Measurements from ENCODE around the gene SUCNR1. TPM values are rescaled to one million over a fixed set of nuclear protein-coding genes. Genes with fewer than 3 reads are reported as not detected.
"Not testable (repeated sequence)": the region's sequence is repeated elsewhere in the genome, so short reads cannot be mapped to it uniquely, and the experiment has no call there.

SUCNR1 gene
- total and polyA plus RNA-seq, 4 donors = 0.16 to 2.5 (median 1.1) TPM

DNA sequence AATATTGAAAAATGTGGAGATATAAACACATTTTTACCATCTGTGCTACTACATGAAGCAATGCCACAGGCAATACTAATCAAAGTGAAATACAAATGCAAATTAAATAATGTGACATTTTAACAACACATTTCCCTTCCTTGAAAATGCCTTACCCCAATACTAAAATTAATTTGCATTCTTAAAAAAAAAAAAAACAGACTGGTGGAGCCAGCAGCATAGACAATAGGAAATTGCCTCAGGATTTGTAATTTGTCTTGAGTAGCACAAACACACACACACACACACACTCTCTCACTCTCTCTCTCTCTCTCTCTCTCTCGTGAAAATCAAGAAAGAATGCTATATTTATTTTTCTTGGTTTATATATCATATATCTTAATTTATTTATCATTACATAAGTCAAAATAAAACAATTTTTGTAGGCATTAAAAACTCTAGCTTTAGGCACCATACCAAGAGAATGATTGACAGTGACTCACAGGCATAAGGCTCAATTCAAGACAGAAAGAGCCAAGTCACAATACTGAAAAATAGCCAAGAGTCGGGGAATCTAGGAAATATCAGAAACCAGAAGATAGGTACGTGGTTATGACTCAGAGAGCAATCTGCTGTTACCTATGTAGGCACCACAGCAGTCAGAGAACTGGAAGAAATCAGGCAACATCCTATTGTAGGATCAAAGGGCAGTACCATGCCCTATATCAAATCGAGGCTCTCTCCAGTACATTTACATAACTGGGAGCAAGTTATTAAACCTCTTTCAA, 23.0 kb downstream of the SUCNR1 start:
- H3K4me1 ChIP-seq (ENCODE audit: control insufficient read depth in 5 of 5, insufficient read depth in 5 of 5, low read length in 5 of 5) = peaks cover 0 to 21% (median 0%) of the 10 kb centered on the region in 5 donors
- no peak overlapping the region for H3K27ac ChIP-seq (ENCODE audit: low read depth in 1 of 2, low read length in 1 of 2)
- WGBS, 2 donors = 39 to 59% methylated on average over 4 of the region's 4 CpGs
- H3K9me3 ChIP-seq (ENCODE audit: control insufficient read depth in 4 of 4, insufficient read depth in 3 of 4, low read length in 3 of 4) = no peaks in the 10 kb centered on the region
- H3K9ac ChIP-seq (ENCODE audit: insufficient read depth in 1 of 2, low read length in 2 of 2) = no peak overlapping the region
- no peak overlapping the region for H3K4me3 ChIP-seq
- ATAC-seq (ENCODE audit: insufficient read depth, low FRiP score) = no peak
- TF ChIP-seq, protein P1, sequence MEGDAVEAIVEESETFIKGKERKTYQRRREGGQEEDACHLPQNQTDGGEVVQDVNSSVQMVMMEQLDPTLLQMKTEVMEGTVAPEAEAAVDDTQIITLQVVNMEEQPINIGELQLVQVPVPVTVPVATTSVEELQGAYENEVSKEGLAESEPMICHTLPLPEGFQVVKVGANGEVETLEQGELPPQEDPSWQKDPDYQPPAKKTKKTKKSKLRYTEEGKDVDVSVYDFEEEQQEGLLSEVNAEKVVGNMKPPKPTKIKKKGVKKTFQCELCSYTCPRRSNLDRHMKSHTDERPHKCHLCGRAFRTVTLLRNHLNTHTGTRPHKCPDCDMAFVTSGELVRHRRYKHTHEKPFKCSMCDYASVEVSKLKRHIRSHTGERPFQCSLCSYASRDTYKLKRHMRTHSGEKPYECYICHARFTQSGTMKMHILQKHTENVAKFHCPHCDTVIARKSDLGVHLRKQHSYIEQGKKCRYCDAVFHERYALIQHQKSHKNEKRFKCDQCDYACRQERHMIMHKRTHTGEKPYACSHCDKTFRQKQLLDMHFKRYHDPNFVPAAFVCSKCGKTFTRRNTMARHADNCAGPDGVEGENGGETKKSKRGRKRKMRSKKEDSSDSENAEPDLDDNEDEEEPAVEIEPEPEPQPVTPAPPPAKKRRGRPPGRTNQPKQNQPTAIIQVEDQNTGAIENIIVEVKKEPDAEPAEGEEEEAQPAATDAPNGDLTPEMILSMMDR (IDR thresholded peaks at IDR 0.05; ENCODE audit: control extremely low read depth, extremely low read depth) = no peak
- no peaks in the 10 kb centered on the region for H3K27me3 ChIP-seq (ENCODE audit: control insufficient read depth in 3 of 3, insufficient read depth in 3 of 3, low read length in 2 of 3)
- DNase-seq = no peak
- no peaks in the 10 kb centered on the region for H3K36me3 ChIP-seq (ENCODE audit: control insufficient read depth in 4 of 4, insufficient read depth in 4 of 4, low read length in 4 of 4)

DNA sequence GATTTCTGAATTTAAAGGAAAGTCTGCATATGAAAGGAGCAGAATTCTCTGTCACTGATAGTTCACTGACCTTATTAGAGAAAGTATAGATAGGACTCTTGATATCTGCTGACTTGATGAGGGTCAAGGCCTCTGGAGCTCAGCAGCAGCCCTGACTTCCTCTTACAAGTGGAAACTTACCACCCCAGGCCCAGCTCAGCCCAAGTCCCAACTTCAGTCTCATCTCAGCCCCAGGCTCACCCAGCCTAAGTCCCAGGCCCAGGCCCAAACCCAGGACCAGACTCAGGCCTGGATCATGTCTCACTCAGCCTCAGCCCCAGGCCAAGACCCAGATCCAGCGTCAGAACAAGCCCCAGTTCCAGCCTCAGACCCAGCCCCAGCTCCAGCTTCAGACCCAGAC, 24.7 kb downstream of the SUCNR1 start:
- not testable (repeated sequence) for H3K36me3 ChIP-seq (ENCODE audit: control insufficient read depth in 4 of 4, insufficient read depth in 4 of 4, low read length in 4 of 4); H3K27me3 ChIP-seq (ENCODE audit: control insufficient read depth in 3 of 3, insufficient read depth in 3 of 3, low read length in 2 of 3); H3K9me3 ChIP-seq (ENCODE audit: control insufficient read depth in 4 of 4, insufficient read depth in 3 of 4, low read length in 3 of 4); DNase-seq; H3K27ac ChIP-seq (ENCODE audit: low read depth in 1 of 2, low read length in 1 of 2); H3K9ac ChIP-seq (ENCODE audit: insufficient read depth in 1 of 2, low read length in 2 of 2); H3K4me3 ChIP-seq; ATAC-seq (ENCODE audit: insufficient read depth, low FRiP score)
- no CpG with 5 or more reads among the region's 1 CpG for WGBS, 2 donors
- H3K4me1 ChIP-seq (ENCODE audit: control insufficient read depth in 5 of 5, insufficient read depth in 5 of 5, low read length in 5 of 5) = peaks cover 0 to 21% (median 0%) of the 10 kb centered on the region in 5 donors

DNA sequence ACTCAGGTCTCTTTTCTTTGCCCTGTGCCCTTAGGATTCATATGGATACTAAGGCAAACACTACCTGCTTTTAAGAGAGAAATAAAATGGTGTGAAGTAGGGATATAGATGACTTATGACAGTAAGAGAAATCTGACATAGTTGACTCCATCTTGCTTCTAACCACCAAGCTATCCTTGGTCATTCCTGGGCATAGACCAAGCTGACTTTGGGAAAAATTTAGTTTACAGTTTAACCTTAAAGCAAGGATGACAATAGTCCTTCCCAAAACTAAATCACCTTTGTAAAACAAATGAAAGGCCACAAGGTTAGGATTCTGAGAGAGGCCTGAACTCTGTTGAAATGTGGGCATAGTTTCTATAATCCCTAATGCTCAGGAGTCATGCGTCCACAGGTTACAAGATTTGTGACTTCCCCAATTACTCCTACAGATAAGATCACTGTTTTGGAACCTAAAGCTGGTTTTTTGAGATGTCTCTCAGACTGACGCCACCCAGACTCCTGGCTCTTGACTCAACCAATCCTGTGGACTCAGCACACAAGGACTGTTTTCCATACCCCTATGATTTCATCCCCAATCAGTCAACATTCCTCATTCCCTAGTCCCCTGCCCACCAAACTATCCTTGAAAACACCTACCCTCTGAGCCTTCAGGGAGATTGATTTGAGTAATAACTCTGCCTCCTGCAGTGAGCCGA, 25.3 kb downstream of the SUCNR1 start:
- not testable (repeated sequence) for DNase-seq; H3K27ac ChIP-seq (ENCODE audit: low read depth in 1 of 2, low read length in 1 of 2); H3K36me3 ChIP-seq (ENCODE audit: control insufficient read depth in 4 of 4, insufficient read depth in 4 of 4, low read length in 4 of 4); H3K9ac ChIP-seq (ENCODE audit: insufficient read depth in 1 of 2, low read length in 2 of 2); ATAC-seq (ENCODE audit: insufficient read depth, low FRiP score); H3K4me3 ChIP-seq; H3K27me3 ChIP-seq (ENCODE audit: control insufficient read depth in 3 of 3, insufficient read depth in 3 of 3, low read length in 2 of 3); H3K9me3 ChIP-seq (ENCODE audit: control insufficient read depth in 4 of 4, insufficient read depth in 3 of 4, low read length in 3 of 4)
- WGBS, 2 donors = 88% methylated on average over 3 of the region's 3 CpGs
- peaks cover 0 to 25% (median 2%) of the 10 kb centered on the region in 5 donors for H3K4me1 ChIP-seq (ENCODE audit: control insufficient read depth in 5 of 5, insufficient read depth in 5 of 5, low read length in 5 of 5)

DNA sequence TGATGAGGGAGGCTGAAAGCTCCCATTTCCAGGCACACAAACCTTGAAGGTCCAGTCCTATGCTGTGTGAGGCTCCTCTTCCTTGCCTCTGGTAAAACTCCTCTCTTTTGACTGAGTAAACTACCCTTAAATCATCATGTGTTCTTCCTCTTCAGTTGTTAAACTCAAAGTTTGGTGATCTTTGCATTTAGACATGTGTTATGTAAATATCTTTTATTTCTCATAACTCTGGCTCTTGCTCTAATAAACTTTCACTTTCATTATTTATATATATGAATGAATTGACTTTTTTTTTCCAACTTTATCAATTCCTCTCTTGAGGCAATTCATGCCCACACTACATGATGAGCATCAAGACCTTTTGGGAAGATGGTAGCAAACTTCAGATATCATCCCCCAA, 26.6 kb downstream of the SUCNR1 start:
- Histone ChIP-seq H3K27ac (ENCODE audit: low read depth in 1 of 2, low read length in 1 of 2) (no peak overlapping the region), H3K36me3 (ENCODE audit: control insufficient read depth in 4 of 4, insufficient read depth in 4 of 4, low read length in 4 of 4) (no peaks in the 10 kb centered on the region), H3K27me3 (ENCODE audit: control insufficient read depth in 3 of 3, insufficient read depth in 3 of 3, low read length in 2 of 3) (no peaks in the 10 kb centered on the region), H3K9ac (ENCODE audit: insufficient read depth in 1 of 2, low read length in 2 of 2) (no peak overlapping the region), H3K4me1 (ENCODE audit: control insufficient read depth in 5 of 5, insufficient read depth in 5 of 5, low read length in 5 of 5) (peaks cover 0 to 25% (median 2%) of the 10 kb centered on the region in 5 donors), H3K9me3 (ENCODE audit: control insufficient read depth in 4 of 4, insufficient read depth in 3 of 4, low read length in 3 of 4) (no peaks in the 10 kb centered on the region), H3K4me3 (no peak overlapping the region)
- TF ChIP-seq, protein P1 (IDR thresholded peaks at IDR 0.05; ENCODE audit: control extremely low read depth, extremely low read depth) = no peak
- no peak for DNase-seq
- no peak for ATAC-seq (ENCODE audit: insufficient read depth, low FRiP score)
